GM18951 (cell line): Measurements from ENCODE around the gene NELFCD.
A peak's percentile ranks its signal among the peaks of the same experiment; 100 is the strongest.
"Not testable (repeated sequence)": the region's sequence is repeated elsewhere in the genome, so short reads cannot be mapped to it uniquely, and the experiment has no call there.

Source experiments
- POLR2A ChIP-seq: IDR thresholded peaks from 4 replicates; pipeline ENCODE4 v1.6.1; 2011; ENCODE audit warnings: mild to moderate bottlenecking; ENCODE audit not compliant: insufficient read length, insufficient read depth; ENCODE audit errors: extremely low read depth
- in situ Hi-C: fragments of 300-500 bp; cut with MboI; formaldehyde crosslinking; loops from one replicate; pipeline ENCODE4 v1.12.0; 2022; ENCODE audit warnings: low sequenced_read_pairs, mixed read lengths, inconsistent platforms; ENCODE audit not compliant: unreplicated experiment

The NELFCD gene

DNA sequence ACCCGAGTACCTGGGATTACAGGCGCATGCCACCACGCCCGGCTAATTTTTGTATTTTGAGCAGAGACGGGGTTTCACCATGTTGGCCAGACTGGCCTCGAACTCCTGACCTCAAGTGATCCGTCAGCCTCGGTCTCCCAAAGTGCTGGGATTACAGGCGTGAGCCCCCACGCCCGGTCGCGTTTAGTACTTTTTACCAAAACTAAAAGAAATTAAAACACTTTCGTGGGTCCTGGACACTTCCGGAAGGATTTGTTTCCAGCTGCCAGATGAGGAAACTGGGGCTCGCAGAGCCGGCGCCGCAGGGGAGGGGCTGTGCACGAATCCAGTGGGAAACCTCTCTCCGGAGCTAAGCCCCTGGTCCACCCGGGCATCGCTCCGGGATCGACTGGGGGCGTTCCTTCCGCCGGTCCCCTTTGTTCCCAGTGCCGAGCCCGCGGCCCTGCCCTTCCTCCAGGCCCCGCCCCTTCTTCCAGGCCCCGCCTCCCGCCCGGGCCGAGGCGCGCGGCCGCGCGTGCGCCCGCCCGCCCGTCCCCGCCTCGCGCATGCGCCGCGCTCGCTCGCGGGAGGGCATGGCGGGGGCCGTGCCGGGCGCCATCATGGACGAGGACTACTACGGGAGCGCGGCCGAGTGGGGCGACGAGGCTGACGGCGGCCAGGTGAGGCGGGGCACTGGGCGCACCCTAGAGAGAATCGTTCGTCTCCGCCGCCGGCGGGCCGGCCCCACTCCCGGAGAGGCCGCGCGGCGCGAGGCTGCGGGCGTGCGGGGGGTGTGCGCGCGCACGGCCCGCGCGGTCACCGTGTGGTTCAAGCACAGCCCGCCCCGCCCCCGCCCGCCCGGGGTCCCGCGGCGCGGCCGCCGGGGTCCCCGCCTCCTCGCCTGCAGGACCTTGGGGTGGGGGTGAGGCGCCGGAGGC is at the start of gene NELFCD:
TSS of gene NELFCD (plus strand) at position 546 of the 917 bp plus-strand sequence. CDS start at position 600, 54 bp downstream.
- in situ Hi-C loops: loop anchor here (10.0 kb wide), 1 partner anchor 76 kb away; no protein-coding TSS in a partner anchor
- TF ChIP-seq POLR2A: peak; percentile 91

- TF ChIP-seq POLR2A: no peak
- in situ Hi-C loops: no loop called here
Observed at GRCh38 chr20:58932170-58932569, 48.9 kb upstream of the NELFCD start.

- no peak for TF ChIP-seq POLR2A
- in situ Hi-C loops: no loop called here
Observed at GRCh38 chr20:58938078-58938477, 43.0 kb upstream of the NELFCD start.

- in situ Hi-C loops: no loop called here
- no peak for TF ChIP-seq POLR2A
Observed at GRCh38 chr20:58938541-58938940, 42.5 kb upstream of the NELFCD start.

- no peak for TF ChIP-seq POLR2A
- in situ Hi-C loops: no loop called here
Observed at GRCh38 chr20:58941471-58941870, 39.6 kb upstream of the NELFCD start.

- no peak for TF ChIP-seq POLR2A
Observed at GRCh38 chr20:58942549-58942948, 38.5 kb upstream of the NELFCD start.

DNA sequence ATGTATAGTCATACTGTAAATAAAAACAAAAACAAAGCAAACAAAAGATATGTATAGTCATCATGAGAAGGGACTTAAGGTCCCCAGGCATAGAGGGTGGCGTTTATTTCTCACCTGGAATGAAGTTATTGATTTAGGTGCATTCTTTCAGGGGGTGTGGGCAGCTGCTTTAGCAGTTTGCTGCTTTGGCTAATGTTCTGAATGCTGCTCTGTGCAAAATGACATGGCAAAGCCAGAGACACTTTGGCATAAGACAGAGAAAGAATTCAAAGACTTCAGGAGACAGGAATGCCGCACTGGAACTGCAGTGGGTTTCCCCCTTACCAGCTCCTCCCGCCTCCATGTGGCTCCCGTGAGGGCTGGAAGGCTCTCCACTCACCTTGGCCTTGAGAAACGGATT is 36.4 kb upstream of the NELFCD start:
- in situ Hi-C loops: no loop called here
- no peak for TF ChIP-seq POLR2A

More at GRCh38 chr20:58942549-58942948, 38.5 kb upstream of the NELFCD start:
- in situ Hi-C loops: no loop called here

GRCh38 chr20:58945965-58946631 is 35.0 kb upstream of the NELFCD start:
- in situ Hi-C loops: no loop called here
- no peak for TF ChIP-seq POLR2A

DNA sequence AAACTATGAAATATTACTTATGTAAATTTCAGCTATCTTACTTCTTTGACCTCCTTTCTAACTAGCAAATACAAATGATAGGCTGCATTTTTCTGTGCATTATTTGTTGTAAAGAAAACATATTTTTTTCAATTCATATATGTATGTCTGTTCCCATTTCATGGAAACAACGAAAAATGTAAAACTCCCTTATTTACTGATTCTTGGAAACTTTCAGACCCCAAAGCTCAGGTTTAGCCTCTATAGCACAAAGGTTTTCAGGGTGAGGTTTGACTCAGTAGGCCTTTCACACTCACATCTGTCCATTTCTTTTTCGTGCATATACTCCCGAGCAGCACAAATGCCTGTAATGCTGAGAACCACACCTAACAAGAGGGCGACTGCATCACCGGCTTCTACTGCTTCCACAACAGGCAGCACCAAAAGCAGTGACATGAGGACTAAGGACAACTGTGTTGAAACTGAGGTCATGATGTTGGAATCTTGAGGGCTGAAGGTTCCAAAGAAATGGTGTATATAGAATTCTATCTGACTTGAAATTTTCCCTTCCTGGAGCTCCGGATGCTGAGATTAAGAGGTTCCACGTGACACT is 33.2 kb upstream of the NELFCD start:
- in situ Hi-C loops: not testable (repeated sequence)

DNA sequence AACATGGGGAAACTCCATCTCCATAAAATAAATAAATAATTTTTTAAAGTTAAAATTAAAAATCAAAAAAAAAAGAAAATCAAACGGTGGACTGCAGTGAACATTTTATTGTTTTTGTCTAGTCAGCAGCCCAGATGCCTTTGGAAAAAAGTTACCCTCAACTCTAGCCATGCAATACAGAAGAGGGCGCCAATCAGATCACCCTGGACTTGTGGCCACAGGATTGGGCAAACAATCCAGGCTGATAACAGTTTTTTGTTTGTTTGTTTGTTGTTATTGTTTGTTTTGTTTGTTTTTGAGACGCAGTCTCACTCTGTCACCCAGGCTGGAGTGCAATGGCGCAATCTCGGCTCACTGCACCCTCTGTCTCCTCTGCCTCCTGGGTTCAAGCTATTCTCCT is 30.5 kb upstream of the NELFCD start:
- in situ Hi-C loops: no loop called here
- no peak for TF ChIP-seq POLR2A

GRCh38 chr20:58953050-58953449 is 28.0 kb upstream of the NELFCD start:
- in situ Hi-C loops: no loop called here
- TF ChIP-seq POLR2A: no peak

- in situ Hi-C loops: no loop called here
- no peak for TF ChIP-seq POLR2A
Observed at GRCh38 chr20:58956078-58956477, 25.0 kb upstream of the NELFCD start.

DNA sequence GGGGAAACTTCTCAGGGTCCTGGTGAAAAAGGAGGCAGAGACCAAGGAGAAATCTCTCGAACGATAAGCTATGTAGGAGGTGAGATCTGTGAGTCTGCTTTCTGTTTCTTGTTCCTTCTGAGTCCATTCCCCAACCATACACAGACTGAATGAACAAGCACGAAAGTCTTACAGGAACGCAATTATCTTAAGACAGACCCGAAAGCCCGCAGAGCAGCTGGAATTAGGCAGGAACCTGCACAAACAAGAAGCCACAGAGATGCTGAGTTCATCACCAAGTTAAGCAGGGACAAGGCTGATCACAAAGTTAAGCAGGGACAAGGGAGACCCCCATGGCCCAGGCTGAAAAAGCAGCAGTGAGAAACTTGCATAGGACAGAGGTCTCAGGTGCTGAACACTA is 21.4 kb upstream of the NELFCD start:
- in situ Hi-C loops: no loop called here
- TF ChIP-seq POLR2A: no peak
